ENCODE measurements around the gene OTUD5. TPM values are rescaled to one million over a fixed set of nuclear protein-coding genes. Genes with fewer than 3 reads are reported as not detected.
"Not testable (repeated sequence)": the region's sequence is repeated elsewhere in the genome, so short reads cannot be mapped to it uniquely, and the experiment has no call there.

The OTUD5 gene
- total RNA-seq, 3 donors from 2014 or later (not counting 1 experiment from before 2014, with no cell fraction given): 92.2 to 106 (median 92.5) TPM

GRCh38 chrX:48890296-48890925, 67.0 kb downstream of the OTUD5 start:
- Mint-ChIP-seq H3K36me3 (no peaks in the 10 kb centered on the region), H3K9me3 (no peaks in the 10 kb centered on the region), H3K27ac (peak overlapping the region in 1 of 2 donors; percentile 58), H3K4me3 (peak overlapping the region; percentile 77), H3K4me1 (peaks cover 6 to 14% of the 10 kb centered on the region in 2 donors), H3K27me3 (ENCODE audit: low read depth in 2 of 2) (no peaks in the 10 kb centered on the region)
- no peak overlapping the region for H3K27ac ChIP-seq (ENCODE audit: low read length)
- no peaks in the 10 kb centered on the region for H3K9me3 ChIP-seq (ENCODE audit: control insufficient read depth, insufficient read depth, low read length)
- peak in 1 of 2 donors; percentile 20 for DNase-seq
- H3K27me3 ChIP-seq (ENCODE audit: control insufficient read depth, insufficient read depth, low read length): no peaks in the 10 kb centered on the region
- peaks cover 10% of the 10 kb centered on the region for H3K36me3 ChIP-seq (ENCODE audit: control insufficient read depth, insufficient read depth, low read length)
- H3K4me1 ChIP-seq (ENCODE audit: control insufficient read depth, insufficient read depth, low read length): peaks cover 14% of the 10 kb centered on the region
- H3K4me3 ChIP-seq (ENCODE audit: low read length): peak overlapping the region; percentile 13
- ATAC-seq: no peak
- 36% methylated on average over 14 of the region's 15 CpGs for WGBS (ENCODE audit: insufficient coverage)
- intact Hi-C loops (cut with micrococcal nuclease): no loop called here
- TF ChIP-seq CTCF (IDR thresholded peaks at IDR 0.05): no peak

DNA sequence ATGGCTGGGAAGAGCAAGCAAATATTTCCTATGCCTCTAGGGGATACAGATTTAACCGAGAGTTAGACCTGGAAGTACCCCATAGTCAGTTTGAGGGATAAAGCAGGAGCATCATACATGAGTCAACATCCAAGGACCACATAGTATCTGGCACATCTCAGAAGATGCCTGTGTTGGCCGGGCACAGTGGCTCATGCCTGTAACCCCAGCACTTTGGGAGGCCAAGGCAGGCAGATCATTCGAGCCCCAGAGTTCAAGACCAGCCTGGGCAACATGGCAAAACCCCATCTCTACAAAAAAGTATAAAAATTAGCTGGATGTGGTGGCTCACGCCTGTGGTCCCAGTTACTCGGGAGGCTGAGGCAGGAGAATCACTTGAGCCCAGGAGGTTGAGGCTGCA, 70.8 kb downstream of the OTUD5 start:
- H3K27me3 ChIP-seq (ENCODE audit: control insufficient read depth, insufficient read depth, low read length); DNase-seq; intact Hi-C loops (cut with micrococcal nuclease); H3K9me3 ChIP-seq (ENCODE audit: control insufficient read depth, insufficient read depth, low read length); H3K27ac Mint-ChIP-seq; H3K4me3 Mint-ChIP-seq; H3K27me3 Mint-ChIP-seq (ENCODE audit: low read depth in 2 of 2); H3K27ac ChIP-seq (ENCODE audit: low read length); H3K9me3 Mint-ChIP-seq; H3K4me1 ChIP-seq (ENCODE audit: control insufficient read depth, insufficient read depth, low read length); H3K36me3 Mint-ChIP-seq; H3K4me3 ChIP-seq (ENCODE audit: low read length); ATAC-seq; H3K36me3 ChIP-seq (ENCODE audit: control insufficient read depth, insufficient read depth, low read length): not testable (repeated sequence)
- 93% methylated on average over 4 of the region's 5 CpGs for WGBS (ENCODE audit: insufficient coverage)
- peaks cover 0 to 10% of the 10 kb centered on the region in 2 donors for H3K4me1 Mint-ChIP-seq

DNA sequence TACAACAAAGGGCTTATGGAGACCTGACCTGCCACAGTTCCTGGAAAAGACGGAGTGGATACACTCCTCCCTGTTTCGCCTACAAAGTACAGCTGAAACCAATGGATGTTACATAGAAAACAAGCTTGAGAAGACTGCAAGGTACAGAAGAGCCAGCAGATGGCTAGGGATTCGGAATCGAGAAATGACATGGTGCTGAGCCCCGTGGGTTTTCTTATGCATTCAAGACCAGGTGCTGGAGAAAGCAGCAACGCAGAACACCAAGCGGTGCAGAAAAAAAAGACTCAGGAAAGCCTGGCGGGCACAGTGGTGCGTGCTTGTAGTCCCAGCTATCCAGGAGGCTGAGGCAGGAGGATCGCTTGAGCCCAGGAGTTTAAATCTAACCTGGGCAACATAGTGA, 73.7 kb downstream of the OTUD5 start:
- H3K9me3 Mint-ChIP-seq: no peaks in the 10 kb centered on the region
- no peak for TF ChIP-seq CTCF (IDR thresholded peaks at IDR 0.05)
- H3K4me3 Mint-ChIP-seq: no peak overlapping the region
- Histone ChIP-seq H3K4me3 (ENCODE audit: low read length) (no peak overlapping the region), H3K36me3 (ENCODE audit: control insufficient read depth, insufficient read depth, low read length) (no peaks in the 10 kb centered on the region), H3K27ac (ENCODE audit: low read length) (no peak overlapping the region), H3K4me1 (ENCODE audit: control insufficient read depth, insufficient read depth, low read length) (no peaks in the 10 kb centered on the region), H3K27me3 (ENCODE audit: control insufficient read depth, insufficient read depth, low read length) (no peaks in the 10 kb centered on the region), H3K9me3 (ENCODE audit: control insufficient read depth, insufficient read depth, low read length) (no peaks in the 10 kb centered on the region)
- intact Hi-C loops (cut with micrococcal nuclease): no loop called here
- ATAC-seq (no peak), DNase-seq (no peak)
- no peak overlapping the region for H3K27ac Mint-ChIP-seq
- whole genome bisulfite sequencing (ENCODE audit: insufficient coverage): 85% methylated on average over 10 of the region's 10 CpGs
- H3K27me3 Mint-ChIP-seq (ENCODE audit: low read depth in 2 of 2): no peaks in the 10 kb centered on the region
- no peaks in the 10 kb centered on the region for H3K36me3 Mint-ChIP-seq
- no peaks in the 10 kb centered on the region for H3K4me1 Mint-ChIP-seq

DNA sequence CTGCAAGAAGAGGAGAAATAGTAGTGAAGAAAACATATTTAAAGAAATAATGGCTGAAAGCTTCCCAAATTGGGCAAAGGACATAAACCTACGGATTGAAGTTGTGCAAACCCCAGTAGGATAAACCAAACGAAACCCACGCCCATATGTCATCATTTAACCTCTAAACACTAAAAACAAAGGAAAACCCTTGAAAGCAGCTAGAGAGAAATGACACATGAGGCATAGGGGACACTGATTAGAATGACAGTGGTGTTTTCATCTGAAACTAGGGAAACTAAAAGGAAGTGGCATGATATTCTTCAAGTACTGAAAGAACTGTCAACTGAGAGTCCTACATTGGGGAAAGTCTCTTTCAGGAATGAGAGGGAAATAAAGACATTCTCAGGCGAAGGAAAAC, 80.5 kb downstream of the OTUD5 start:
- H3K9me3 ChIP-seq (ENCODE audit: control insufficient read depth, insufficient read depth, low read length); intact Hi-C loops (cut with micrococcal nuclease): not testable (repeated sequence)

More for the DNA sequence above, 80.5 kb downstream of the OTUD5 start:
- ATAC-seq; H3K27me3 ChIP-seq (ENCODE audit: control insufficient read depth, insufficient read depth, low read length); H3K27ac Mint-ChIP-seq; H3K36me3 ChIP-seq (ENCODE audit: control insufficient read depth, insufficient read depth, low read length); H3K4me1 ChIP-seq (ENCODE audit: control insufficient read depth, insufficient read depth, low read length); H3K4me3 ChIP-seq (ENCODE audit: low read length); H3K36me3 Mint-ChIP-seq; DNase-seq; H3K27ac ChIP-seq (ENCODE audit: low read length); H3K4me3 Mint-ChIP-seq; H3K9me3 Mint-ChIP-seq; H3K4me1 Mint-ChIP-seq: not testable (repeated sequence)
- WGBS (ENCODE audit: insufficient coverage): no CpG with 5 or more reads among the region's 4 CpGs
- peaks cover 2 to 17% of the 10 kb centered on the region in 2 donors for H3K27me3 Mint-ChIP-seq (ENCODE audit: low read depth in 2 of 2)

Other genes starting within 250 kb of the OTUD5 start
- gene GLOD5, start 195.9 kb downstream of the OTUD5 start, total RNA-seq: not detected
- gene GATA1, start 171.0 kb downstream of the OTUD5 start, total RNA-seq: 1 to 10 TPM in 1 of 3 donors, under 1 TPM in 2; 0.41 to 3.0 (median 0.49) TPM
- 100 to 1,000 TPM in 2 of 3 donors, 10 to 100 TPM in 1; 97.4 to 118 (median 101) TPM for gene HDAC6, start 155.5 kb downstream of the OTUD5 start, total RNA-seq
- not detected for gene ERAS, start 131.1 kb downstream of the OTUD5 start, total RNA-seq
- under 1 TPM in 2 of 3 donors, not detected in 1; 0.35 to 0.89 TPM for gene PCSK1N, start 122.0 kb downstream of the OTUD5 start, total RNA-seq
- 10 to 100 TPM; 40.3 to 45.6 (median 44.5) TPM for gene TIMM17B, start 59.8 kb downstream of the OTUD5 start, total RNA-seq
- gene PQBP1, start 59.7 kb downstream of the OTUD5 start, total RNA-seq: 10 to 100 TPM; 57.2 to 62.0 (median 59.1) TPM
- gene SLC35A2, start 46.0 kb downstream of the OTUD5 start, total RNA-seq: 10 to 100 TPM; 16.5 to 30.1 (median 18.3) TPM
- 100 to 1,000 TPM; 134 to 173 (median 150) TPM for gene PIM2, start 38.6 kb downstream of the OTUD5 start, total RNA-seq
- gene KCND1, start 14.2 kb upstream of the OTUD5 start, total RNA-seq: 1 to 10 TPM; 2.7 to 3.6 (median 3.0) TPM
- gene GRIPAP1, start 44.7 kb upstream of the OTUD5 start, total RNA-seq: 100 to 1,000 TPM; 120 to 141 (median 131) TPM
- 10 to 100 TPM; 43.8 to 57.5 (median 43.9) TPM for gene TFE3, start 85.8 kb upstream of the OTUD5 start, total RNA-seq
- gene CCDC120, start 101.4 kb upstream of the OTUD5 start, total RNA-seq: 10 to 100 TPM; 12.5 to 14.2 (median 13.0) TPM
- gene PRAF2, start 116.4 kb upstream of the OTUD5 start, total RNA-seq: 10 to 100 TPM; 18.1 to 24.8 (median 19.9) TPM
- gene WDR45, start 122.3 kb upstream of the OTUD5 start, total RNA-seq: 100 to 1,000 TPM; 116 to 142 (median 134) TPM
- gene GPKOW, start 166.1 kb upstream of the OTUD5 start, total RNA-seq: 10 to 100 TPM; 22.4 to 26.0 (median 25.3) TPM
- 1 to 10 TPM in 2 of 3 donors, under 1 TPM in 1; 1.00 to 1.7 (median 1.2) TPM for gene MAGIX, start 205.2 kb upstream of the OTUD5 start, total RNA-seq
- 10 to 100 TPM; 29.3 to 69.7 (median 34.8) TPM for gene PLP2, start 214.3 kb upstream of the OTUD5 start, total RNA-seq
- gene PRICKLE3, start 228.8 kb upstream of the OTUD5 start, total RNA-seq: 1 to 10 TPM; 6.2 to 7.9 (median 6.3) TPM
- 1 to 10 TPM in 1 of 3 donors, under 1 TPM in 2; 0.36 to 1.0 (median 0.80) TPM for gene SYP, start 242.6 kb upstream of the OTUD5 start, total RNA-seq

Measured in natural killer cell (primary cell).